Measurements from ENCODE around the gene TMEM170A. TPM values are rescaled to one million over a fixed set of nuclear protein-coding genes. Genes with fewer than 3 reads are reported as not detected.

The TMEM170A gene
- total and polyA plus RNA-seq, 2 experiments from 2014 or later = 11.9 to 12.6 TPM

- Histone ChIP-seq H3K4me3 (no peak overlapping the region), H3K4me1 (ENCODE audit: insufficient read depth) (no peaks in the 10 kb centered on the region), H3K9ac (no peak overlapping the region), H3K27me3 (replicated peaks; ENCODE audit: insufficient read depth) (no peaks in the 10 kb centered on the region), H3K4me2 (ENCODE audit: unreplicated experiment) (no peak overlapping the region), H3K9me2 (ENCODE audit: insufficient read depth) (no peaks in the 10 kb centered on the region), H3K9me3 (ENCODE audit: low read depth) (no peaks in the 10 kb centered on the region), H3K79me2 (ENCODE audit: insufficient read depth) (peaks cover 80% of the 10 kb centered on the region), H3F3A (ENCODE audit: insufficient read depth) (no peaks in the 10 kb centered on the region), H3K27ac (no peak overlapping the region), H4K20me1 (ENCODE audit: insufficient read depth) (no peaks in the 10 kb centered on the region), H3K36me3 (ENCODE audit: low read depth) (peaks cover 12% of the 10 kb centered on the region), H2AFZ (no peak overlapping the region)
- in situ Hi-C loops (cut with MboI) = no loop called here
- DNase-seq = no peak
- WGBS, 2 experiments (ENCODE audit: low coverage in 1 of 2, low lambda C conversion rate in 2 of 2, missing lambda C conversion rate in 2 of 2) = 93 to 96% methylated on average over 12 of the region's 12 CpGs
- no peak for TF ChIP-seq EZH2phosphoT487 (IDR thresholded peaks at IDR 0.05; ENCODE audit: insufficient read depth, low read depth)
- TF ChIP-seq EZH2 (IDR thresholded peaks at IDR 0.05; ENCODE audit: insufficient read depth, poor library complexity, severe bottlenecking) = no peak
Measured at GRCh38 chr16:75452464-75453190, 11.9 kb downstream of the TMEM170A start.

GRCh38 chr16:75446416-75446815, 18.1 kb downstream of the TMEM170A start:
- Histone ChIP-seq H3F3A (ENCODE audit: insufficient read depth) (no peaks in the 10 kb centered on the region), H3K4me2 (ENCODE audit: unreplicated experiment) (no peak overlapping the region), H3K9ac (no peak overlapping the region), H3K9me3 (ENCODE audit: low read depth) (no peaks in the 10 kb centered on the region), H2AFZ (no peak overlapping the region), H3K27ac (no peak overlapping the region), H3K79me2 (ENCODE audit: insufficient read depth) (peaks cover 28% of the 10 kb centered on the region), H3K27me3 (replicated peaks; ENCODE audit: insufficient read depth) (no peaks in the 10 kb centered on the region), H3K36me3 (ENCODE audit: low read depth) (peaks cover 23% of the 10 kb centered on the region), H4K20me1 (ENCODE audit: insufficient read depth) (no peaks in the 10 kb centered on the region), H3K4me3 (no peak overlapping the region), H3K4me1 (ENCODE audit: insufficient read depth) (no peaks in the 10 kb centered on the region), H3K9me2 (ENCODE audit: insufficient read depth) (no peaks in the 10 kb centered on the region)
- TF ChIP-seq EZH2 (IDR thresholded peaks at IDR 0.05; ENCODE audit: insufficient read depth, poor library complexity, severe bottlenecking) (no peak), EZH2phosphoT487 (IDR thresholded peaks at IDR 0.05; ENCODE audit: insufficient read depth, low read depth) (no peak)
- in situ Hi-C loops (cut with MboI) = no loop called here
- no peak for DNase-seq

- TF ChIP-seq EZH2phosphoT487 (IDR thresholded peaks at IDR 0.05; ENCODE audit: insufficient read depth, low read depth) = no peak
- no peak for TF ChIP-seq EZH2 (IDR thresholded peaks at IDR 0.05; ENCODE audit: insufficient read depth, poor library complexity, severe bottlenecking)
- Histone ChIP-seq H4K20me1 (ENCODE audit: insufficient read depth) (no peaks in the 10 kb centered on the region), H3K4me2 (ENCODE audit: unreplicated experiment) (no peak overlapping the region), H3K9ac (no peak overlapping the region), H3K36me3 (ENCODE audit: low read depth) (peaks cover 14% of the 10 kb centered on the region), H3K79me2 (ENCODE audit: insufficient read depth) (peaks cover 17% of the 10 kb centered on the region), H3K9me3 (ENCODE audit: low read depth) (no peaks in the 10 kb centered on the region), H3K27me3 (replicated peaks; ENCODE audit: insufficient read depth) (no peaks in the 10 kb centered on the region), H3K9me2 (ENCODE audit: insufficient read depth) (no peaks in the 10 kb centered on the region), H2AFZ (no peak overlapping the region), H3F3A (ENCODE audit: insufficient read depth) (no peaks in the 10 kb centered on the region), H3K27ac (no peak overlapping the region), H3K4me1 (ENCODE audit: insufficient read depth) (no peaks in the 10 kb centered on the region), H3K4me3 (no peak overlapping the region)
- 93 to 94% methylated on average over 5 of the region's 5 CpGs for WGBS, 2 experiments (ENCODE audit: low coverage in 1 of 2, low lambda C conversion rate in 2 of 2, missing lambda C conversion rate in 2 of 2)
- DNase-seq = no peak
- in situ Hi-C loops (cut with MboI) = no loop called here
Measured at GRCh38 chr16:75445298-75445697, 19.2 kb downstream of the TMEM170A start.

GRCh38 chr16:75443298-75443697, 21.2 kb downstream of the TMEM170A start:
- Histone ChIP-seq H3K9me3 (ENCODE audit: low read depth) (no peaks in the 10 kb centered on the region), H2AFZ (no peak overlapping the region), H3K4me1 (ENCODE audit: insufficient read depth) (no peaks in the 10 kb centered on the region), H3K4me2 (ENCODE audit: unreplicated experiment) (peak overlapping the region; percentile 33), H3K9ac (no peak overlapping the region), H3K4me3 (no peak overlapping the region), H3K27ac (no peak overlapping the region), H3K27me3 (replicated peaks; ENCODE audit: insufficient read depth) (no peaks in the 10 kb centered on the region), H3K9me2 (ENCODE audit: insufficient read depth) (no peaks in the 10 kb centered on the region), H4K20me1 (ENCODE audit: insufficient read depth) (no peaks in the 10 kb centered on the region), H3K36me3 (ENCODE audit: low read depth) (peaks cover 13% of the 10 kb centered on the region), H3K79me2 (ENCODE audit: insufficient read depth) (peaks cover 8% of the 10 kb centered on the region; the same call in 1 of the 2 replicates), H3F3A (ENCODE audit: insufficient read depth) (no peaks in the 10 kb centered on the region)
- 25 to 30% methylated on average over 3 of the region's 3 CpGs for WGBS, 2 experiments (ENCODE audit: low coverage in 1 of 2, low lambda C conversion rate in 2 of 2, missing lambda C conversion rate in 2 of 2)
- TF ChIP-seq EZH2phosphoT487 (IDR thresholded peaks at IDR 0.05; ENCODE audit: insufficient read depth, low read depth) (no peak), EZH2 (IDR thresholded peaks at IDR 0.05; ENCODE audit: insufficient read depth, poor library complexity, severe bottlenecking) (no peak)
- in situ Hi-C loops (cut with MboI) = no loop called here
- DNase-seq = peak; percentile 40

Measured in GM23248 (cell line).